HFFc6 (cell line): ENCODE results near the gene THBS3. TPM values are rescaled to one million over a fixed set of nuclear protein-coding genes. Genes with fewer than 3 reads are reported as not detected.
A peak's percentile ranks its signal among the peaks of the same experiment; 100 is the strongest.

Source experiments
- DNase-seq: peaks from one replicate; pipeline ENCODE4 v3.0.0-alpha.2; 2018
- H3K27ac Mint-ChIP-seq: 2 replicates; pipeline ENCODE4 v1.8.0; 2020; ENCODE audit warnings: mild to moderate bottlenecking, mixed read lengths
- H3K27me3 Mint-ChIP-seq: 2 replicates; pipeline ENCODE4 v1.8.0; 2021; ENCODE audit warnings: mild to moderate bottlenecking, moderate library complexity, mixed read lengths; ENCODE audit not compliant: insufficient read depth
- H3K36me3 Mint-ChIP-seq: 2 replicates; pipeline ENCODE4 v1.8.0; 2021; ENCODE audit warnings: low read depth, mixed read lengths
- H3K4me1 Mint-ChIP-seq: 2 replicates; pipeline ENCODE4 v1.8.0; 2020; ENCODE audit warnings: low read depth, mixed read lengths
- H3K4me3 Mint-ChIP-seq: 2 replicates; pipeline ENCODE4 v1.8.0; 2020; ENCODE audit warnings: mild to moderate bottlenecking, moderate library complexity, mixed read lengths
- H3K9me3 Mint-ChIP-seq: 2 replicates; pipeline ENCODE4 v1.8.0; 2020; ENCODE audit warnings: mild to moderate bottlenecking, mixed read lengths
- total RNA-seq, 6 experiments: library from RNA; stranded (reverse); fragmentation: NEBNext Ultra II Directional; extraction: Animal tissue kit (Norgen Biotek cat#: 25700); gene quantifications; 2 replicates in 1 of 6; 3 replicates in 5 of 6; pipeline ENCODE4 v1.2.3, GENCODE V29; 2021
- TF ChIP-seq, protein P1 (sequence below): fragments of 200-600 bp; sonication (generic); IDR thresholded peaks from 2 replicates; pipeline ENCODE4 v1.5.0; 2021; ENCODE audit warnings: antibody characterized with exemption, mild to moderate bottlenecking

The THBS3 gene
- total RNA-seq, 6 experiments from 2014 or later: 13.9 to 20.3 (median 16.9) TPM

GRCh38 chr1:155175281-155175926 is 32.3 kb downstream of the THBS3 start:
- Mint-ChIP-seq H3K27ac (no peak overlapping the region), H3K9me3 (no peaks in the 10 kb centered on the region), H3K4me1 (peaks cover 34% of the 10 kb centered on the region), H3K4me3 (peak overlapping the region; percentile 93), H3K36me3 (peaks cover 11% of the 10 kb centered on the region), H3K27me3 (peaks cover 2% of the 10 kb centered on the region; the same call in 1 of the 2 replicates)
- TF ChIP-seq, protein P1, sequence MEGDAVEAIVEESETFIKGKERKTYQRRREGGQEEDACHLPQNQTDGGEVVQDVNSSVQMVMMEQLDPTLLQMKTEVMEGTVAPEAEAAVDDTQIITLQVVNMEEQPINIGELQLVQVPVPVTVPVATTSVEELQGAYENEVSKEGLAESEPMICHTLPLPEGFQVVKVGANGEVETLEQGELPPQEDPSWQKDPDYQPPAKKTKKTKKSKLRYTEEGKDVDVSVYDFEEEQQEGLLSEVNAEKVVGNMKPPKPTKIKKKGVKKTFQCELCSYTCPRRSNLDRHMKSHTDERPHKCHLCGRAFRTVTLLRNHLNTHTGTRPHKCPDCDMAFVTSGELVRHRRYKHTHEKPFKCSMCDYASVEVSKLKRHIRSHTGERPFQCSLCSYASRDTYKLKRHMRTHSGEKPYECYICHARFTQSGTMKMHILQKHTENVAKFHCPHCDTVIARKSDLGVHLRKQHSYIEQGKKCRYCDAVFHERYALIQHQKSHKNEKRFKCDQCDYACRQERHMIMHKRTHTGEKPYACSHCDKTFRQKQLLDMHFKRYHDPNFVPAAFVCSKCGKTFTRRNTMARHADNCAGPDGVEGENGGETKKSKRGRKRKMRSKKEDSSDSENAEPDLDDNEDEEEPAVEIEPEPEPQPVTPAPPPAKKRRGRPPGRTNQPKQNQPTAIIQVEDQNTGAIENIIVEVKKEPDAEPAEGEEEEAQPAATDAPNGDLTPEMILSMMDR: no peak
- DNase-seq: no peak

- H3K27me3 Mint-ChIP-seq: peaks cover 2% of the 10 kb centered on the region; the same call in 1 of the 2 replicates
- peaks cover 34% of the 10 kb centered on the region for H3K4me1 Mint-ChIP-seq
- H3K9me3 Mint-ChIP-seq: no peaks in the 10 kb centered on the region
- peaks cover 13% of the 10 kb centered on the region for H3K36me3 Mint-ChIP-seq
- peak overlapping the region; percentile 93 for H3K4me3 Mint-ChIP-seq
- no peak for DNase-seq
- peak overlapping the region; percentile 97 for H3K27ac Mint-ChIP-seq
- TF ChIP-seq, protein P1: no peak
Observed at GRCh38 chr1:155174324-155175280, 33.1 kb downstream of the THBS3 start.

DNA sequence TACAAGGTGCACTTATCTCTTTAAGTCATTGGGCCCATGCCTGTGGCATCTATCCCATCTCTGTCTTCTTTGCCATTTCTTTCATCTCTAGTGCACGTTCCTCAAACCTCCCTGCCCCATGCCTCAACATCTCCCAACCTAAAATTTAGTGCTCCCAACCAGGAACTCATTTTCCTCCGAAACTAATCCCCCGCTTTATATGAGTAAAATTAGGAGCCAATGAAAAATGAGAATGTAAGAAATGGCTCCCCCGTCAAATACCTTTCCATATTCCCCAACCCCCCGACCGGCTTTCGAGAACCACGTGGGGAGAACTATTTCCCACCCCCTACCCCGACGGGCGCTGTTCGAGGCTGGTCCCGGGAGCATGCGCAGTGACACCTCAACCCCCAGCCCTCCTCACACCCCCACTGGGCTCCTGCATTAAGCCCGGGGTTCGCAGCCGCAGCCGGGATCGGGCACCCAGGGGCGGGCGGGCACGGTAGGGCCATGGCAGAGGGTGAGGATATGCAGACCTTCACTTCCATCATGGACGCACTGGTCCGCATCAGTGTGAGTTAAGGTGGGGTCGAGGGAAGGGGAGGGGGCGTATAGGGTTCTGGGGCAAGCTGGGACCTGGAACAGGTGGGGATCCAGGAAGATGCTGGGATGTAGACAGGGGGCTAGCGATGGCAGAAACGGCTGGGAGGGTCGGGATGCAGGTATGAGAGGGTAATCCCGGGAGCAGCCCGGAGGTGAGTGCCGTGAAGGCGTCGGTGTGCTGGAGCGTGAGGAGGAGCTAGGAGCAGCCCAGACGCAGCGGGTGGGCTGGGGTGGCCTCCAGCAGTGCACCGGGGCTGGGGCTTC is 34.0 kb downstream of the THBS3 start, which contains the start of gene TRIM46:
Gene TRIM46, plus strand, starts transcription at position 372 of the 846 bp plus-strand sequence. Its CDS starts 118 bp downstream, at position 490.
- Mint-ChIP-seq H3K27me3 (peaks cover 2% of the 10 kb centered on the region; the same call in 1 of the 2 replicates), H3K36me3 (peaks cover 14% of the 10 kb centered on the region), H3K4me1 (peaks cover 34% of the 10 kb centered on the region), H3K9me3 (no peaks in the 10 kb centered on the region), H3K27ac (peak within 1 kb of the TSS; percentile 97), H3K4me3 (peak within 1 kb of the TSS; percentile 93)
- peak; percentile 40 for DNase-seq
- TF ChIP-seq, protein P1: peak; percentile 61

DNA sequence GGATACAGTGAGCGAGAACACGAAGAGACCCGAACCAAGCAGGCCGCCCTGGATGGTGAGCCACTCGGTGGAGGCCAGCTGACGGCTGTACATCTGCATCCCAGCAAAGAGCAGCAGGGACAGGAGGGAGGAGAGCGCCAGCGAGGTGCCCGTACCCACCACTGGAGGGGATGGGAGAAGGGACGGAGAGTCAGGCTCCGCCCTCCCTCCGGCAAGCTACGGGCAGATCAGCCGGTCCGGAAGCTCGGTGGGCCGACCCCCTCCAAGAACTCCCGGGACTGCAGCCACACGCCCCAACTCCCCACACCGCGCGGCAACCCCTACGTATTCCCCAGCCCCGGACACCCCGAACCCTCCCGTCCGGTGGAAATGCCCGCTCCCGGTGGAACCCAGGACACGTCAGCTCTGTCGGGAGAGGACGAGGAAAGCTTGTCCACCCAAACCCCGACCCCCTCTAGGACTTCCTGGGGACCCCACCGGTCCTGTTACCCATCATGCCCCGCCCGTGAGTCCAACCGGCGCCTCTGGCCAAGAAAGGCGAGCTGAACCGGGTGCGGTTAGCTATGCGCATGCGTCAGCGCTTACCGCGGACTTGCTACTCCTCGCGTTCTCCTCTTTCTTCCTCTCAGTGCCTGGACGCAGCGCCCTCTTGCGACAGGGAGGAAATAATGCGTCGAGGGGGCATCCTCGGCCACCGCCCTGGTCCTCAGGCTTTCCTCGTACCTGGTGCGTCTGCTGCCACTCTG is 34.8 kb downstream of the THBS3 start, which contains the start of gene KRTCAP2:
Gene KRTCAP2, minus strand, starts transcription at position 573 of the 746 bp plus-strand sequence. Its CDS starts 80 bp downstream, at position 493.
- peaks cover 36% of the 10 kb centered on the region for H3K4me1 Mint-ChIP-seq
- H3K27ac Mint-ChIP-seq: peak within 1 kb of the TSS; percentile 97
- peaks cover 2% of the 10 kb centered on the region; the same call in 1 of the 2 replicates for H3K27me3 Mint-ChIP-seq
- TF ChIP-seq, protein P1: peak; percentile 94
- peak; percentile 95 for DNase-seq
- no peaks in the 10 kb centered on the region for H3K9me3 Mint-ChIP-seq
- peak within 1 kb of the TSS; percentile 93 for H3K4me3 Mint-ChIP-seq
- H3K36me3 Mint-ChIP-seq: peaks cover 14% of the 10 kb centered on the region
